Panc1 (cell line): ENCODE results near the gene CWH43. TPM values are rescaled to one million over a fixed set of nuclear protein-coding genes. Genes with fewer than 3 reads are reported as not detected.

Experiments
- ATAC-seq: fragments of 200-7000 bp; cut with Tn5 transposase; 2 replicates; pipeline ENCODE4 v1.9.1; 2020; ENCODE audit warnings: mild to moderate bottlenecking, moderate library complexity
- BruUV-seq: library from RNA; stranded (reverse); fragments of 400-500 nt; replicated peaks from 2 replicates; lab custom pipeline; 2021; lab: Mats Ljungman, UMichigan
- CTCF ChIA-PET: fragments of 300-600 bp; sonication (Branson Sonifier 250); formaldehyde crosslinking; loops from one replicate; lab custom pipeline; 2022; ENCODE audit warnings: antibody characterized with exemption; lab: Charles Lee
- POLR2A ChIA-PET: fragments of 300-600 bp; sonication (Branson Sonifier 250); formaldehyde crosslinking; loops from one replicate; lab custom pipeline; 2022; ENCODE audit warnings: antibody characterized with exemption; lab: Charles Lee
- DNase-seq: peaks from one replicate; pipeline ENCODE4 v3.0.0-alpha.2; 2010; ENCODE audit warnings: low read depth, low spot score
- H3K27ac ChIP-seq: 2 replicates; pipeline ENCODE4 v1.5.1; 2011; ENCODE audit warnings: mild to moderate bottlenecking, low read length, inconsistent platforms
- H3K27me3 ChIP-seq: fragments of 200-500 bp; sonication (Bioruptor generic); 2 replicates; pipeline ENCODE4 v1.6.0; 2014; ENCODE audit warnings: low read length, inconsistent platforms; ENCODE audit not compliant: control insufficient read depth, insufficient read depth
- H3K36me3 ChIP-seq: fragments of 200-500 bp; sonication (Bioruptor generic); 2 replicates; pipeline ENCODE4 v1.5.1; 2014; ENCODE audit warnings: inconsistent platforms, mild to moderate bottlenecking, low read length, moderate library complexity; ENCODE audit not compliant: control insufficient read depth, insufficient read depth
- H3K4me1 ChIP-seq: 2 replicates; pipeline ENCODE4 v1.5.1; 2011; ENCODE audit warnings: inconsistent platforms, mild to moderate bottlenecking, low read length, moderate library complexity; ENCODE audit not compliant: control insufficient read depth, insufficient read depth
- H3K4me3 ChIP-seq, 2 experiments: 2 replicates each; pipeline ENCODE4 v1.5.1; 2011 to 2012; ENCODE audit warnings: low read depth in 2 of 2, low read length in 2 of 2, mild to moderate bottlenecking in 2 of 2, inconsistent platforms in 1 of 2, moderate library complexity in 1 of 2
- H3K9me3 ChIP-seq: fragments of 200-500 bp; sonication (Bioruptor generic); 2 replicates; pipeline ENCODE4 v1.5.1; 2014; ENCODE audit warnings: low read depth, mild to moderate bottlenecking, inconsistent platforms, low read length, moderate library complexity; ENCODE audit not compliant: control insufficient read depth, insufficient read depth
- POLR2AphosphoS5 ChIP-seq: IDR thresholded peaks from 2 replicates; pipeline ENCODE4 v1.6.1; 2012; ENCODE audit warnings: mild to moderate bottlenecking, low read depth, low read length, moderate library complexity
- SIN3A ChIP-seq: IDR thresholded peaks from 2 replicates; pipeline ENCODE4 v1.6.1; 2012; ENCODE audit warnings: low read depth, mild to moderate bottlenecking, low read length, moderate library complexity, borderline replicate concordance; ENCODE audit not compliant: insufficient read depth
- TCF7L2 ChIP-seq: IDR thresholded peaks from 2 replicates; pipeline ENCODE4 v1.6.1; 2011; ENCODE audit warnings: mild to moderate bottlenecking, low read depth, low read length, inconsistent platforms
- in situ Hi-C: cut with HindIII; loops from 2 replicates; pipeline ENCODE4 v1.10.0; 2016; ENCODE audit warnings: low sequenced_read_pairs, low pct_unique_long_range_greater_than_20kb
- intact Hi-C: fragments of 100-400 bp; cut with micrococcal nuclease; formaldehyde crosslinking; loops from one replicate; pipeline ENCODE4 v1.10.0; 2022; ENCODE audit not compliant: unreplicated experiment
- total RNA-seq: library from RNA; stranded (reverse); gene quantifications from one replicate; pipeline ENCODE4 v1.2.1, GENCODE V29; 2021; ENCODE audit not compliant: unreplicated experiment
- TF ChIP-seq, protein P1 (sequence below): fragments of 450-650 bp; IDR thresholded peaks from 2 replicates; pipeline ENCODE4 v1.5.1; 2017; ENCODE audit warnings: mild to moderate bottlenecking
- TF ChIP-seq, protein P2 (sequence below), 2 experiments: IDR thresholded peaks; 2 replicates each; pipeline ENCODE4 v1.6.1; 2011 to 2012; ENCODE audit warnings: low read depth in 2 of 2, control low read depth in 1 of 2, low read length in 1 of 2, mild to moderate bottlenecking in 1 of 2, moderate library complexity in 1 of 2; ENCODE audit not compliant: insufficient read depth in 1 of 2

CWH43 gene
- total RNA-seq, 1 experiment from 2014 or later: not detected

DNA sequence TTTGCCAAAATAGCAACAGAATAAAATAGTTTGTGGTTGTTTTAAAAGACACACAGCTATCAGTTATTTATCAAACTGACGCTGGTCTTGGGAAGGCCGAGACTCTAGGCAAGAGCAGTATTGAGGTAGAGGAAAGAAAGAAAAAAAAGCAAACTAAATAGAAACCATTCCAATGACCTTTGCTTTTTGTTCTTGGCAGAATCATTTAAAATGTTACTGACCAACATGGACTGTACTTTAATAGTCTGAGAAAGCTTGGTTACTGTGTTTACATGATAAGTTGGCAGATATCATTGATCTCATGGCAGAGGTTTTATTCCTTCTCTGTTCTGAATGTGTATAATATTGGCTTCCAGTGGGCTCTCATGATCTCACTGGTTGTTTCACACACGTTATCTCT lies 11.9 kb downstream of the CWH43 start:
- H3K4me1 ChIP-seq: no peaks in the 10 kb centered on the region
- CTCF ChIA-PET: no interaction called here
- H3K4me3 ChIP-seq: no peak overlapping the region
- ATAC-seq: no peak
- no peaks in the 10 kb centered on the region for H3K9me3 ChIP-seq
- intact Hi-C loops (no loop called here), in situ Hi-C loops (no loop called here)
- H3K27ac ChIP-seq: no peak overlapping the region
- DNase-seq: no peak
- TF ChIP-seq SIN3A (no peak), POLR2AphosphoS5 (no peak), TCF7L2 (no peak)
- TF ChIP-seq, protein P1, sequence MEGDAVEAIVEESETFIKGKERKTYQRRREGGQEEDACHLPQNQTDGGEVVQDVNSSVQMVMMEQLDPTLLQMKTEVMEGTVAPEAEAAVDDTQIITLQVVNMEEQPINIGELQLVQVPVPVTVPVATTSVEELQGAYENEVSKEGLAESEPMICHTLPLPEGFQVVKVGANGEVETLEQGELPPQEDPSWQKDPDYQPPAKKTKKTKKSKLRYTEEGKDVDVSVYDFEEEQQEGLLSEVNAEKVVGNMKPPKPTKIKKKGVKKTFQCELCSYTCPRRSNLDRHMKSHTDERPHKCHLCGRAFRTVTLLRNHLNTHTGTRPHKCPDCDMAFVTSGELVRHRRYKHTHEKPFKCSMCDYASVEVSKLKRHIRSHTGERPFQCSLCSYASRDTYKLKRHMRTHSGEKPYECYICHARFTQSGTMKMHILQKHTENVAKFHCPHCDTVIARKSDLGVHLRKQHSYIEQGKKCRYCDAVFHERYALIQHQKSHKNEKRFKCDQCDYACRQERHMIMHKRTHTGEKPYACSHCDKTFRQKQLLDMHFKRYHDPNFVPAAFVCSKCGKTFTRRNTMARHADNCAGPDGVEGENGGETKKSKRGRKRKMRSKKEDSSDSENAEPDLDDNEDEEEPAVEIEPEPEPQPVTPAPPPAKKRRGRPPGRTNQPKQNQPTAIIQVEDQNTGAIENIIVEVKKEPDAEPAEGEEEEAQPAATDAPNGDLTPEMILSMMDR: no peak
- TF ChIP-seq, protein P2, sequence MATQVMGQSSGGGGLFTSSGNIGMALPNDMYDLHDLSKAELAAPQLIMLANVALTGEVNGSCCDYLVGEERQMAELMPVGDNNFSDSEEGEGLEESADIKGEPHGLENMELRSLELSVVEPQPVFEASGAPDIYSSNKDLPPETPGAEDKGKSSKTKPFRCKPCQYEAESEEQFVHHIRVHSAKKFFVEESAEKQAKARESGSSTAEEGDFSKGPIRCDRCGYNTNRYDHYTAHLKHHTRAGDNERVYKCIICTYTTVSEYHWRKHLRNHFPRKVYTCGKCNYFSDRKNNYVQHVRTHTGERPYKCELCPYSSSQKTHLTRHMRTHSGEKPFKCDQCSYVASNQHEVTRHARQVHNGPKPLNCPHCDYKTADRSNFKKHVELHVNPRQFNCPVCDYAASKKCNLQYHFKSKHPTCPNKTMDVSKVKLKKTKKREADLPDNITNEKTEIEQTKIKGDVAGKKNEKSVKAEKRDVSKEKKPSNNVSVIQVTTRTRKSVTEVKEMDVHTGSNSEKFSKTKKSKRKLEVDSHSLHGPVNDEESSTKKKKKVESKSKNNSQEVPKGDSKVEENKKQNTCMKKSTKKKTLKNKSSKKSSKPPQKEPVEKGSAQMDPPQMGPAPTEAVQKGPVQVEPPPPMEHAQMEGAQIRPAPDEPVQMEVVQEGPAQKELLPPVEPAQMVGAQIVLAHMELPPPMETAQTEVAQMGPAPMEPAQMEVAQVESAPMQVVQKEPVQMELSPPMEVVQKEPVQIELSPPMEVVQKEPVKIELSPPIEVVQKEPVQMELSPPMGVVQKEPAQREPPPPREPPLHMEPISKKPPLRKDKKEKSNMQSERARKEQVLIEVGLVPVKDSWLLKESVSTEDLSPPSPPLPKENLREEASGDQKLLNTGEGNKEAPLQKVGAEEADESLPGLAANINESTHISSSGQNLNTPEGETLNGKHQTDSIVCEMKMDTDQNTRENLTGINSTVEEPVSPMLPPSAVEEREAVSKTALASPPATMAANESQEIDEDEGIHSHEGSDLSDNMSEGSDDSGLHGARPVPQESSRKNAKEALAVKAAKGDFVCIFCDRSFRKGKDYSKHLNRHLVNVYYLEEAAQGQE (IDR thresholded peaks at IDR 0.05; ENCODE audit: insufficient read depth in 1 of 2, low read depth in 2 of 2, low read length in 1 of 2): no peak
- no peaks in the 10 kb centered on the region; the same call in none of the 2 replicates for H3K27me3 ChIP-seq
- no TSS peak for BruUV-seq
- no peaks in the 10 kb centered on the region for H3K36me3 ChIP-seq
- POLR2A ChIA-PET: no interaction called here

- no TSS peak for BruUV-seq
- no peak for DNase-seq
- in situ Hi-C loops: no loop called here
- ChIA-PET POLR2A (no interaction called here), CTCF (no interaction called here)
- Histone ChIP-seq H3K27me3 (no peaks in the 10 kb centered on the region; the same call in none of the 2 replicates), H3K4me3 (no peak overlapping the region), H3K27ac (no peak overlapping the region), H3K4me1 (no peaks in the 10 kb centered on the region), H3K36me3 (no peaks in the 10 kb centered on the region), H3K9me3 (no peaks in the 10 kb centered on the region)
- intact Hi-C loops: no loop called here
- ATAC-seq: no peak
- TF ChIP-seq TCF7L2 (no peak), POLR2AphosphoS5 (no peak), SIN3A (no peak)
- TF ChIP-seq, protein P2 (IDR thresholded peaks at IDR 0.05; ENCODE audit: insufficient read depth in 1 of 2, low read depth in 2 of 2, low read length in 1 of 2): no peak
- TF ChIP-seq, protein P1: no peak
These were observed 12.4 kb downstream of the CWH43 start for GRCh38 chr4:48998440-48998839.
